CD8-positive, alpha-beta memory T cell (primary cell): ENCODE results near the gene TMPRSS13. TPM values are rescaled to one million over a fixed set of nuclear protein-coding genes. Genes with fewer than 3 reads are reported as not detected.
A peak's percentile ranks its signal among the peaks of the same experiment; 100 is the strongest.

Experiments
- CTCF ChIA-PET: fragments of 350-600 bp; sonication (Branson Sonifier 250); formaldehyde crosslinking; loops from one replicate; lab custom pipeline; 2021; ENCODE audit warnings: antibody characterized with exemption; lab: Charles Lee
- POLR2A ChIA-PET: fragments of 350-600 bp; sonication (Branson Sonifier 250); formaldehyde crosslinking; loops from one replicate; lab custom pipeline; 2021; ENCODE audit warnings: antibody characterized with exemption; lab: Charles Lee
- DNase-seq, 5 donors: peaks; one replicate each; pipeline versions ENCODE4 v3.0.0 to v3.0.0-alpha.2; 2020 to 2022; ENCODE audit warnings: mixed read lengths in 1 of 5
- H3K27ac ChIP-seq: one replicate; pipeline ENCODE4 v1.7.0; 2013; ENCODE audit warnings: low read depth, mild to moderate bottlenecking, low read length, moderate library complexity
- H3K27me3 ChIP-seq: 2 replicates; pipeline ENCODE4 v1.7.0; 2013; ENCODE audit warnings: low read length, mild to moderate bottlenecking; ENCODE audit not compliant: insufficient read depth, poor library complexity, severe bottlenecking
- H3K36me3 ChIP-seq: 2 replicates; pipeline ENCODE4 v1.7.0; 2013; ENCODE audit warnings: mild to moderate bottlenecking, low read length, moderate library complexity; ENCODE audit not compliant: insufficient read depth
- H3K4me1 ChIP-seq: 2 replicates; pipeline ENCODE4 v1.7.0; 2013; ENCODE audit warnings: mild to moderate bottlenecking, low read length, moderate library complexity; ENCODE audit not compliant: insufficient read depth
- H3K4me3 ChIP-seq: 2 replicates; pipeline ENCODE4 v1.7.0; 2013; ENCODE audit warnings: mild to moderate bottlenecking, low read length
- H3K9me3 ChIP-seq: 2 replicates; pipeline ENCODE4 v1.7.0; 2013; ENCODE audit warnings: mild to moderate bottlenecking, low read length
- H3K27ac Mint-ChIP-seq, 8 donors: one replicate each; pipeline ENCODE4 v1.8.0; 2020 to 2021; ENCODE audit warnings: mixed read lengths in 8 of 8, mild to moderate bottlenecking in 6 of 8, inconsistent platforms in 3 of 8, moderate library complexity in 3 of 8
- H3K27me3 Mint-ChIP-seq, 2 donors: one replicate each; pipeline ENCODE4 v1.8.0; 2020 to 2021; ENCODE audit warnings: mixed read lengths in 2 of 2, mild to moderate bottlenecking in 1 of 2, moderate library complexity in 1 of 2
- H3K36me3 Mint-ChIP-seq, 3 donors: one replicate each; pipeline ENCODE4 v1.8.0; 2020 to 2021; ENCODE audit warnings: mixed read lengths in 3 of 3, inconsistent platforms in 1 of 3, mild to moderate bottlenecking in 1 of 3
- H3K4me1 Mint-ChIP-seq, 3 donors: one replicate each; pipeline ENCODE4 v1.8.0; 2020 to 2021; ENCODE audit warnings: mixed read lengths in 3 of 3, inconsistent platforms in 1 of 3, mild to moderate bottlenecking in 1 of 3
- H3K4me3 Mint-ChIP-seq, 7 donors: one replicate each; pipeline ENCODE4 v1.8.0; 2020 to 2021; ENCODE audit warnings: mixed read lengths in 7 of 7, mild to moderate bottlenecking in 6 of 7, moderate library complexity in 4 of 7, inconsistent platforms in 2 of 7
- H3K9me3 Mint-ChIP-seq, 5 donors: one replicate each; pipeline ENCODE4 v1.8.0; 2020 to 2022; ENCODE audit warnings: mixed read lengths in 5 of 5, mild to moderate bottlenecking in 3 of 5, moderate library complexity in 2 of 5, inconsistent platforms in 1 of 5
- polyA plus RNA-seq: library from polyadenylated mRNA; unstranded; fragments of 300-500 nt; fragmentation: Illumina TruSeq; gene quantifications from one replicate; pipeline ENCODE4 v1.2.3, GENCODE V29; 2021
- total RNA-seq, 2 experiments: library from RNA; stranded (reverse); gene quantifications; one replicate each; pipeline ENCODE4 v1.2.3, GENCODE V29; 2021

The TMPRSS13 gene
- total and polyA plus RNA-seq, 3 experiments from 2014 or later = 1.4 to 1.5 (median 1.5) TPM

- Histone ChIP-seq H3K36me3 (no peaks in the 10 kb centered on the region), H3K4me3 (no peak overlapping the region), H3K4me1 (peaks cover 40% of the 10 kb centered on the region), H3K27me3 (no peaks in the 10 kb centered on the region), H3K9me3 (no peaks in the 10 kb centered on the region), H3K27ac (no peak overlapping the region)
- no peaks in the 10 kb centered on the region for H3K9me3 Mint-ChIP-seq
- ChIA-PET CTCF (interaction anchor here (1.0 to 12.1 kb wide), 7 partner anchors 9 to 138 kb away, joined by 3 to 296 read pairs (median 52); partner anchors contain the start of genes FXYD2 and IL10RA), POLR2A (no interaction called here)
- H3K4me1 Mint-ChIP-seq = peaks cover 35 to 59% (median 58%) of the 10 kb centered on the region in 3 donors
- H3K27ac Mint-ChIP-seq = peak overlapping the region in 1 of 8 donors; percentile 28
- H3K27me3 Mint-ChIP-seq = peaks cover 0 to 3% of the 10 kb centered on the region in 2 donors
- peaks cover 0 to 5% (median 0%) of the 10 kb centered on the region in 3 donors for H3K36me3 Mint-ChIP-seq
- no peak for DNase-seq
- H3K4me3 Mint-ChIP-seq = no peak overlapping the region
These were observed 16.0 kb upstream of the TMPRSS13 start for GRCh38 chr11:117945047-117945810.

GRCh38 chr11:117944554-117944953 lies 15.4 kb upstream of the TMPRSS13 start:
- H3K27me3 ChIP-seq = no peaks in the 10 kb centered on the region
- peak overlapping the region in 3 of 8 donors; percentile 28 to 72 (median 30) for H3K27ac Mint-ChIP-seq
- ChIA-PET CTCF (interaction anchor here (4.1 to 12.1 kb wide), 4 partner anchors 49 to 137 kb away, joined by 52 to 296 read pairs (median 244); partner anchors contain the start of genes FXYD2 and IL10RA), POLR2A (no interaction called here)
- no peak for DNase-seq
- H3K4me1 ChIP-seq = peaks cover 33% of the 10 kb centered on the region
- peaks cover 29 to 52% (median 51%) of the 10 kb centered on the region in 3 donors for H3K4me1 Mint-ChIP-seq
- H3K4me3 ChIP-seq = no peak overlapping the region
- H3K36me3 ChIP-seq = no peaks in the 10 kb centered on the region
- H3K4me3 Mint-ChIP-seq = no peak overlapping the region
- H3K27ac ChIP-seq = no peak overlapping the region
- H3K36me3 Mint-ChIP-seq = peaks cover 0 to 5% (median 0%) of the 10 kb centered on the region in 3 donors
- no peaks in the 10 kb centered on the region for H3K9me3 ChIP-seq
- no peaks in the 10 kb centered on the region for H3K9me3 Mint-ChIP-seq
- H3K27me3 Mint-ChIP-seq = peaks cover 0 to 3% of the 10 kb centered on the region in 2 donors

GRCh38 chr11:117941976-117942654 lies 12.9 kb upstream of the TMPRSS13 start:
- Mint-ChIP-seq H3K4me1 (peaks cover 7 to 30% (median 27%) of the 10 kb centered on the region in 3 donors), H3K9me3 (no peaks in the 10 kb centered on the region), H3K36me3 (peaks cover 0 to 5% (median 0%) of the 10 kb centered on the region in 3 donors), H3K27ac (no peak overlapping the region), H3K27me3 (no peaks in the 10 kb centered on the region), H3K4me3 (no peak overlapping the region)
- CTCF ChIA-PET = interaction anchor here (1.1 to 1.4 kb wide), 5 partner anchors 9 to 134 kb away, joined by 3 to 4 read pairs (median 3); no protein-coding TSS in a partner anchor
- POLR2A ChIA-PET = no interaction called here
- H3K4me1 ChIP-seq = peaks cover 14% of the 10 kb centered on the region
- DNase-seq = no peak
- H3K9me3 ChIP-seq = no peaks in the 10 kb centered on the region
- H3K36me3 ChIP-seq = no peaks in the 10 kb centered on the region
- H3K4me3 ChIP-seq = no peak overlapping the region
- H3K27me3 ChIP-seq = no peaks in the 10 kb centered on the region
- no peak overlapping the region for H3K27ac ChIP-seq

GRCh38 chr11:117941163-117941707 lies 12.0 kb upstream of the TMPRSS13 start:
- Mint-ChIP-seq H3K4me1 (peaks cover 3 to 23% (median 18%) of the 10 kb centered on the region in 3 donors), H3K36me3 (peaks cover 0 to 6% (median 0%) of the 10 kb centered on the region in 3 donors), H3K27ac (peak overlapping the region in 1 of 8 donors; percentile 54), H3K4me3 (no peak overlapping the region), H3K27me3 (no peaks in the 10 kb centered on the region), H3K9me3 (no peaks in the 10 kb centered on the region)
- H3K4me1 ChIP-seq = peaks cover 5% of the 10 kb centered on the region
- CTCF ChIA-PET = interaction anchor here (1.1 to 1.3 kb wide), 2 partner anchors 9 to 118 kb away, joined by 3 read pairs; no protein-coding TSS in a partner anchor
- H3K36me3 ChIP-seq = no peaks in the 10 kb centered on the region
- no peak overlapping the region for H3K4me3 ChIP-seq
- DNase-seq = no peak
- H3K9me3 ChIP-seq = no peaks in the 10 kb centered on the region
- no peaks in the 10 kb centered on the region for H3K27me3 ChIP-seq
- POLR2A ChIA-PET = no interaction called here
- H3K27ac ChIP-seq = no peak overlapping the region

- peaks cover 5% of the 10 kb centered on the region for H3K4me1 ChIP-seq
- ChIA-PET POLR2A (no interaction called here), CTCF (interaction anchor here (1.1 kb wide), 1 partner anchor 118 kb away, joined by 3 read pairs; no protein-coding TSS in a partner anchor)
- no peak overlapping the region for H3K4me3 Mint-ChIP-seq
- no peaks in the 10 kb centered on the region for H3K9me3 ChIP-seq
- H3K36me3 ChIP-seq = no peaks in the 10 kb centered on the region
- no peaks in the 10 kb centered on the region for H3K27me3 Mint-ChIP-seq
- H3K4me1 Mint-ChIP-seq = peaks cover 3 to 18% (median 13%) of the 10 kb centered on the region in 3 donors
- H3K27me3 ChIP-seq = no peaks in the 10 kb centered on the region
- H3K27ac Mint-ChIP-seq = no peak overlapping the region
- peaks cover 0 to 6% (median 0%) of the 10 kb centered on the region in 3 donors for H3K36me3 Mint-ChIP-seq
- no peaks in the 10 kb centered on the region for H3K9me3 Mint-ChIP-seq
- no peak overlapping the region for H3K4me3 ChIP-seq
- no peak for DNase-seq
- H3K27ac ChIP-seq = no peak overlapping the region
These were observed 11.5 kb upstream of the TMPRSS13 start for GRCh38 chr11:117940736-117941135.

- Mint-ChIP-seq H3K27ac (no peak overlapping the region), H3K4me1 (peaks cover 15 to 21% (median 18%) of the 10 kb centered on the region in 3 donors), H3K9me3 (no peaks in the 10 kb centered on the region), H3K27me3 (no peaks in the 10 kb centered on the region), H3K4me3 (no peak overlapping the region), H3K36me3 (peaks cover 0 to 2% (median 0%) of the 10 kb centered on the region in 3 donors)
- DNase-seq = no peak
- Histone ChIP-seq H3K27ac (no peak overlapping the region), H3K4me3 (no peak overlapping the region), H3K9me3 (no peaks in the 10 kb centered on the region), H3K27me3 (no peaks in the 10 kb centered on the region), H3K36me3 (no peaks in the 10 kb centered on the region), H3K4me1 (peaks cover 4% of the 10 kb centered on the region)
- ChIA-PET POLR2A (no interaction called here), CTCF (interaction anchor here (1.0 to 5.2 kb wide), 3 partner anchors 10 to 119 kb away, joined by 4 to 26 read pairs (median 8); no protein-coding TSS in a partner anchor)
These were observed 7.8 kb upstream of the TMPRSS13 start for GRCh38 chr11:117936973-117937372.

GRCh38 chr11:117934526-117935307 lies 5.5 kb upstream of the TMPRSS13 start:
- POLR2A ChIA-PET = no interaction called here

More at GRCh38 chr11:117934526-117935307, 5.5 kb upstream of the TMPRSS13 start:
- Histone ChIP-seq H3K9me3 (no peaks in the 10 kb centered on the region), H3K4me3 (no peak overlapping the region), H3K36me3 (no peaks in the 10 kb centered on the region), H3K4me1 (peaks cover 27% of the 10 kb centered on the region), H3K27ac (no peak overlapping the region), H3K27me3 (no peaks in the 10 kb centered on the region)
- Mint-ChIP-seq H3K9me3 (no peaks in the 10 kb centered on the region), H3K36me3 (peaks cover 0 to 2% (median 0%) of the 10 kb centered on the region in 3 donors), H3K4me1 (peaks cover 36 to 44% (median 40%) of the 10 kb centered on the region in 3 donors), H3K27ac (peak overlapping the region in 2 of 8 donors; percentile 24), H3K27me3 (peaks cover 0 to 2% of the 10 kb centered on the region in 2 donors), H3K4me3 (no peak overlapping the region)
- CTCF ChIA-PET = interaction anchor here (1.3 to 5.2 kb wide), 3 partner anchors 12 to 119 kb away, joined by 4 to 26 read pairs (median 6); no protein-coding TSS in a partner anchor
- no peak for DNase-seq
